ENCODE measurements around the gene UBXN1.

- TF ChIP-seq POLR2AphosphoS5 (IDR thresholded peaks at IDR 0.05) (peak; percentile 93 to 96 (median 95)), CTCF (IDR thresholded peaks at IDR 0.05) (no peak)
Measured at GRCh38 chr11:62678770-62679696, at the start of gene UBXN1.

Data from breast epithelium (tissue), 3 donors.